Activated gamma-delta T cell (primary cell): ENCODE measurements around the gene SH2D2A.

Experiments
- DNase-seq: peaks from one replicate; lab custom pipeline; 2025; lab: John Stamatoyannopoulos, UW

Gene SH2D2A

DNA sequence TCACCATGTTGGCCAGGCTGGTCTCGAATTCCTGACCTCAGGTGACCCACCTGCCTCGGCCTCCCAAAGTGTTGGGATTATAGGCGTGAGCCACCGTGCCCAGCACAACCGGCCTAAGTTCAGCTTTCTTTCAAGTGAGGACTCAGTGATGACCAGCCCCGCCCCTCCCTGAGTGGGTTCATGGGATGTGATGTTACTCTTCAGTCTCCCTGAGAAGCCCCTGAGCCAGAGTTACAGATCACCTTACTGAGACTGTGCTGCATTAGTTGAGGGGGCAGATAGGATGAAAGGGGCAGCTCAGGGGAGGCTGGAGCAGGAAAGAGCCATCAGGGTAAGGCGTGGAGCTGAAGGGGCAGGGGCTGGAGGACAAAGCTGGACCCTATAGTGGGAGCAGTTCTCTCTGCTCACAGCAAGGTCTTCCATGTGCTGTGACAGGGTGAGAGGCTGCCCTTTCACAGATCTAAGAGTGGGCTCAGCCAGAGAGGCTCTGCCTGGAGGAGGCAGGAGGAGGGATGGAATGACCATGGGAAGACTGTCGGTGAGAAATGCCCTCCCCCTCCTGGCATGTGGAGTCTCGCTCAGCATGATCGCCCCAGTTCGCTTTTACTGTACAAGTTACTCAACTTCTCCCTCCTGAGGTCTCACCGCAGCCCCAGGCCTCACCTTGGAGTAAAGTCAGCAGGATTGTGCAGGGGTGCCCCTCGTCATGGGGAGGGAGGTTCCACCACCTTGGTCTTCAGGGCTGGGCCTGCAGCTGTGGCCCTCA, 13.4 kb downstream of the SH2D2A start:
- DNase-seq, result no peak

GRCh38 chr1:156802421-156802935, 14.2 kb downstream of the SH2D2A start:
- no peak for DNase-seq

DNA sequence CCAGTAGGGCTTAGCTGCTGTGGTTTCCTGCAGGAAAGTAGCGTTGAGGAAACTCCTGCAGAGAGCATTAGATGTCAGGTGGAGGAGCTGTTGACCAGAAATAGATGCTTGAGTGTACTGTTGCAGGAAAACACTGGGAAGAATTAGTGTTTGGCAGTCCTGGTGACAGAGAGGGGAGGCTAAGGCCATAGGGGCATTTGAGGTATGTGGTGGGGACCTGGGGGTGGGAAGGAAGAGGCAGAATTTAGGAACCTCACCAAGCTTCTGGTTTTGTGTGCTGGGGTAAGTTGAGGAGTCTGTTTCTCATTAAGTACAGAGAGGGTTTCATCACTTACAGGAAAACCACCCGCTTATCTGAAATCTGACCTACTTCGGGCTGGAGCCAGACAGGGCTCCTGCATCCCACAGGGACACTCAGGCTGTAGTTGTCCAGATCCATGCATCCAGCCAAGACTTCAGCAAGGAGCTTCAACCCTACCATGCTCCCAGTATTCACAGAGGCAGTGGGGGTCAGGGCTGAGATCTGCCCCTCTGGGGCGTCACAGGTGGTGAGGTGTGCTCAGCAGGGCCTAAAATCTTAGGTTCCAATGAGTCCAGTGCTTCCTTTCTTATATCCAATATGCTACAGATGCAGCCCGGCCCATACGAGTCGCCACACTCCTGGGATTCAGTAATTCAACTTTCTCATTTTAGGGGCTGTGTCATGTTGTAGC, 15.1 kb downstream of the SH2D2A start:
- DNase-seq, result no peak

GRCh38 chr1:156797212-156797871, 19.3 kb downstream of the SH2D2A start:
- DNase-seq, result no peak

- DNase-seq, result no peak
Observed at GRCh38 chr1:156796340-156797097, 20.1 kb downstream of the SH2D2A start.

DNA sequence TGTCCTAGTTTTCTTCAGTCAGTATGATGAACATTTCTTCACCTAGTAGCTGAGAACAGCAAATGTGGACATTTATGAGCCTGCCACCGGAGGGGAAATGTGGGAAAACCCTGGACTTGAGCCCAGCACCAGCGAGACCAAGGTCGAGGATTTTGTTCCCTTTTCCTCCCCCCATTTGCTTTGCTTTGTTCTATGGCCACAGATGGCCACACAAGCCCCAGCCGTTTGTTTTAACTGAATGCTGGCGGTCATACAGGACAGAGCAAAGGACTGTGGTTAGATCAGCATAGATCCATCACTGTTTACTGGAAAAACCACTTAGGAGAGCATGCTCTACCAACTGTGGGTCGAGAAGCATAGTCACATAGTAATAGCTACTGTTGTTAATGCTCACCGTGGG, 20.9 kb downstream of the SH2D2A start:
- DNase-seq, result no peak

DNA sequence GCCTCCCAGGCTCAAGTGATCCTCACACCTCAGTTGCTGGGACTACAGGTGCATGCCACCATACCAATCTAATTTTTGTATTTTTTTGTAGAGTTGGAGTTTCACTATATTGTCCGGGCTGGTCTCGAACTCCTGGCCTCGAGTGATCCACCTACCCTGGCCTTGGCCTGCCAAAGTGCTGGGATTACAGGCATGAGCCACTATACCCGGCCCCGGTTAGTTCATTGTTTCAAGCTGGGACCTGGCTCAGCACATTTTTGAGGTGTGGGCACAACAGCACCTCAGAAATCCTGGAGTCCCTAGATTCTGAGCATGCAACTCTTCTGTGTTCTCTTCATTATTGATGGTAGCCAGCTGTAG, 21.3 kb downstream of the SH2D2A start:
- DNase-seq, result no peak

GRCh38 chr1:156794506-156795373, 21.9 kb downstream of the SH2D2A start:
- no peak for DNase-seq

GRCh38 chr1:156789621-156790318, 26.9 kb downstream of the SH2D2A start:
- DNase-seq, result no peak

DNA sequence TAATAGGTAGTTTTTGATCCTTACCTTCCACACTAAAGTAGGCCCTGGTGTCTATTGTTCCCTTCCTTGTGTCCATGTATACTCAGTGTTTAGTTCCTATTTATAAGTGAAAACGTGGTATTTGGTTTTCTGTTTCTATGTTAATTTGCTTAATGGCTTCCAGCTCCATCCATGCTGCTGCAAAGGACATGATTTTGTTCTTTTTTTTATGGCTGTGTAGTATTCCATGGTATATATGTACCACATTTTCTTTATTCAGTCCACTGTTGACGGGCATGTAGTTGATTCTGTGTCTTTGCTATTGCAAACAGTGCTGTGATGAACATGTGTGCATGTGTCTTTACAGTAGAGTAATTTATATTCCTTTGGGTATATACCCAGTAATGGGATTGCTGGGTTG, 28.5 kb downstream of the SH2D2A start:
- DNase-seq, result no peak

GRCh38 chr1:156786640-156787039, 30.0 kb downstream of the SH2D2A start:
- no peak for DNase-seq

GRCh38 chr1:156785458-156785857, 31.2 kb downstream of the SH2D2A start:
- no peak for DNase-seq

DNA sequence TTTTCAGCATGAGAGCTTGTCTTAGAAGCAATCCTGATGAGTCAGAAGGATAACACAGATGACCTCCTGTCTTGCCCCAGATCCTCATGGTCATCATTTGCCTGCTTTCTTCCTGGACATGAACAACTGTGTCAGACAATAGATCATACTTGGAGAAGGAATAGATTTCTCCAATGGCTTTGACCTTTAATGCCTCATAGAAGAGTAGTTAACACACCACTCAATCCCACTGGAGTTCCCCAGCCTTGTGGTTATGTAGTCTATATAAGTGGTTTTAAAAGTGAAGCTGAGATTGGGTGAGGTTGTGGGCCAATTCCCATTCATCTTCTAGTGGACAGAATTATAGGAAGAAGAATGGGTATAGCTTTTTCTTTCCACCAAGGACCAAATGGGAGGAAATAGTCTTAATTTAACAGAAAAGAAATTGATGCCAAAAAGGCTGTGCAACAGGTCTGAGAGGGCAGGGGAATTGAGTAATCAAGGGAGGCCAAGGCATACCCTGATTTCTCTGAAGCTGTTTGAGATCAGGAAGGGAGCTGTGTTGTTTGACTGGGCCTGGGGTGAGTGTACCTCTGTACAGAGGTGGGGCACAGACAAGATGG, 35.0 kb downstream of the SH2D2A start:
- DNase-seq, result no peak

DNA sequence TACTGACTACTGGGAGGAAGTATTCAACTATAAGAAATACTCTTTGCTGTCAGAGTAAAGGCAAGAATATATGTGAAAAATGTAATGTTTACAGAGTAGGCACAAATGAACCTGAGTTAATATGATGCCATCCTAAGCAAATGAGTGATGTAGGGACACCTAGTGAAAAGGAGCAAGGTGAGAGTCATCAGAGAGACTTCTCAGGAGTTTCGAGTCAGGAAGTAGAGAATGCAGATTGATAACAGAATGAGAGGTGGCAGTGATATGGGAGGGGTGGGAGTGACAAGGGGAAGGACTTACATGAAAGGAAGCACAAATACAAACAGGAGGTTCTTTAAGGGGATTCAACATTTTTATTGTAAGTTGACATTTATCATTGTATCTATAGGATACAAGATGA, 39.1 kb downstream of the SH2D2A start:
- no peak for DNase-seq

GRCh38 chr1:156776942-156777341, 39.7 kb downstream of the SH2D2A start:
- no peak for DNase-seq

- no peak for DNase-seq
Observed at GRCh38 chr1:156775799-156776198, 40.8 kb downstream of the SH2D2A start.

- no peak for DNase-seq
Observed at GRCh38 chr1:156773607-156774006, 43.0 kb downstream of the SH2D2A start.

- DNase-seq, result no peak
Observed at GRCh38 chr1:156772728-156773497, 43.7 kb downstream of the SH2D2A start.

DNA sequence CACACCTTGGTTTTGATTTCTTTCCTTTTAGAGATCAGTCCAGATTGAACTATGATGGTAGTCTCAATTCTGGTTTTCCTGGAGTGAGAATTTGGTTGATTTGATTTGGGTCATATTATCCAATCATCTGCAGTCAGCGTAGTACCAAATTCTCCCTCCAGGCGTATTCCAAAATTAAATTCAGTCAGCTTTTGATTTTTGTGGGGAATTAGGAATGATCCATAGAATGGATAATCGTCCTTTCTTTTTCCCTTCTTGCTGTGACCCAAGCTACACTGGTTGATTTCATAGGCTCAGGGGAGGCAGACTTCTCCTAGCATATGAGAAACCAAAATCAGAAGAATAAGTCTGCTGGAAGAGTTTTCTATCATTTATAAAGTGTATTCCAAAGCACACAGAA, 44.4 kb downstream of the SH2D2A start:
- DNase-seq, result no peak
